Measurements from ENCODE around the gene ATP11B.

Gene ATP11B

GRCh38 chr3:182766099-182766498, 27.2 kb upstream of the ATP11B start:
- H3K4me3 ChIP-seq (ENCODE audit: low read depth, low read length), result no peak overlapping the region
- no peak for DNase-seq (ENCODE audit: low read depth)
- TF ChIP-seq CTCF (conservative IDR thresholded peaks at IDR 0.05; ENCODE audit: low read depth, low read length), result no peak

- no peak for TF ChIP-seq CTCF (conservative IDR thresholded peaks at IDR 0.05; ENCODE audit: low read depth, low read length)
- no peak overlapping the region for H3K4me3 ChIP-seq (ENCODE audit: low read depth, low read length)
- DNase-seq (ENCODE audit: low read depth), result no peak
These were observed 24.9 kb upstream of the ATP11B start for GRCh38 chr3:182768413-182768812.

- DNase-seq (ENCODE audit: low read depth), result no peak
- no peak overlapping the region for H3K4me3 ChIP-seq (ENCODE audit: low read depth, low read length)
- TF ChIP-seq CTCF (conservative IDR thresholded peaks at IDR 0.05; ENCODE audit: low read depth, low read length), result no peak
These were observed 23.6 kb upstream of the ATP11B start for GRCh38 chr3:182769673-182770072.

GRCh38 chr3:182782149-182782548, 11.2 kb upstream of the ATP11B start:
- H3K4me3 ChIP-seq (ENCODE audit: low read depth, low read length), result no peak overlapping the region
- DNase-seq (ENCODE audit: low read depth), result no peak
- TF ChIP-seq CTCF (conservative IDR thresholded peaks at IDR 0.05; ENCODE audit: low read depth, low read length), result no peak

- DNase-seq (ENCODE audit: low read depth), result no peak
- TF ChIP-seq CTCF (conservative IDR thresholded peaks at IDR 0.05; ENCODE audit: low read depth, low read length), result no peak
- no peak overlapping the region for H3K4me3 ChIP-seq (ENCODE audit: low read depth, low read length)
These were observed 10.2 kb upstream of the ATP11B start for GRCh38 chr3:182783106-182783505.

- H3K4me3 ChIP-seq (ENCODE audit: low read depth, low read length), result no peak overlapping the region
- TF ChIP-seq CTCF (conservative IDR thresholded peaks at IDR 0.05; ENCODE audit: low read depth, low read length), result no peak
- no peak for DNase-seq (ENCODE audit: low read depth)
These were observed 8.8 kb upstream of the ATP11B start for GRCh38 chr3:182784542-182784941.

- no peak overlapping the region for H3K4me3 ChIP-seq (ENCODE audit: low read depth, low read length)
- TF ChIP-seq CTCF (conservative IDR thresholded peaks at IDR 0.05; ENCODE audit: low read depth, low read length), result no peak
- no peak for DNase-seq (ENCODE audit: low read depth)
These were observed 8.2 kb upstream of the ATP11B start for GRCh38 chr3:182785142-182785541.
